ENCODE data around the gene MVK.

DNA sequence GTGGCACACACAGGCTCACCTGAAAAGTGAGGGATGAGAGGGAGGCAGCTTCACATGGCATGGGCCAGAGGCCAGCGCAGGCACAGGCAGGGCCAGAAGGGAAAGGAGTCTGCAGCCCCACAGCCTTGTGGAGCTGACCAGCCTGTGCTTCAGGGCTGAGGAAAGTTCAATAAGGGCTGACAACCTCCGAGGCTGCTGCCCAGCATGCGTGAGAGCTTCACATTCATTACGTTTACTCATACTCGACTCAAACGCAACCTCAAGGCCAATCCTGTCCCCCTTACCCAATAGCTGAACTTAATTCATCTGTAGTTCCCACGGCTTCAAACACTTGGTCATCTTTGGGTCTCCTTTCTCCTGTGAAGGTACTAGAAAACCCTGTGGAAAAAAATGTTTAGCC lies 5.1 kb upstream of the MVK start:
- no peak for TF ChIP-seq POLR2A (IDR thresholded peaks at IDR 0.05)
- TF ChIP-seq, protein P1, sequence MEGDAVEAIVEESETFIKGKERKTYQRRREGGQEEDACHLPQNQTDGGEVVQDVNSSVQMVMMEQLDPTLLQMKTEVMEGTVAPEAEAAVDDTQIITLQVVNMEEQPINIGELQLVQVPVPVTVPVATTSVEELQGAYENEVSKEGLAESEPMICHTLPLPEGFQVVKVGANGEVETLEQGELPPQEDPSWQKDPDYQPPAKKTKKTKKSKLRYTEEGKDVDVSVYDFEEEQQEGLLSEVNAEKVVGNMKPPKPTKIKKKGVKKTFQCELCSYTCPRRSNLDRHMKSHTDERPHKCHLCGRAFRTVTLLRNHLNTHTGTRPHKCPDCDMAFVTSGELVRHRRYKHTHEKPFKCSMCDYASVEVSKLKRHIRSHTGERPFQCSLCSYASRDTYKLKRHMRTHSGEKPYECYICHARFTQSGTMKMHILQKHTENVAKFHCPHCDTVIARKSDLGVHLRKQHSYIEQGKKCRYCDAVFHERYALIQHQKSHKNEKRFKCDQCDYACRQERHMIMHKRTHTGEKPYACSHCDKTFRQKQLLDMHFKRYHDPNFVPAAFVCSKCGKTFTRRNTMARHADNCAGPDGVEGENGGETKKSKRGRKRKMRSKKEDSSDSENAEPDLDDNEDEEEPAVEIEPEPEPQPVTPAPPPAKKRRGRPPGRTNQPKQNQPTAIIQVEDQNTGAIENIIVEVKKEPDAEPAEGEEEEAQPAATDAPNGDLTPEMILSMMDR (IDR thresholded peaks at IDR 0.05) = no peak
